Daoy (cell line): Measurements from ENCODE around the gene FLT3. TPM values are rescaled to one million over a fixed set of nuclear protein-coding genes. Genes with fewer than 3 reads are reported as not detected.
"Not testable (repeated sequence)": the region's sequence is repeated elsewhere in the genome, so short reads cannot be mapped to it uniquely, and the experiment has no call there.

ENCODE experiments used
- DNase-seq: peaks from one replicate; pipeline ENCODE4 v3.0.0-alpha.2; 2015; ENCODE audit warnings: low read depth
- total RNA-seq: library from RNA; depleted of rRNA; stranded (reverse); fragments of >200 nt; shearing (Covaris generic); gene quantifications from 2 replicates; pipeline ENCODE4 v1.2.3, GENCODE V29; 2014; rRNA removed

Gene FLT3
- 1.0 and 1.8 TPM in 2 replicates for total RNA-seq

GRCh38 chr13:28100150-28101121 is at the start of gene FLT3:
Gene FLT3, minus strand, starts transcription at chr13:28100576. Its CDS starts 66 bp downstream, at chr13:28100510.
- DNase-seq: peak; percentile 88

GRCh38 chr13:28147495-28147894 is 47.1 kb upstream of the FLT3 start:
- no peak for DNase-seq

DNA sequence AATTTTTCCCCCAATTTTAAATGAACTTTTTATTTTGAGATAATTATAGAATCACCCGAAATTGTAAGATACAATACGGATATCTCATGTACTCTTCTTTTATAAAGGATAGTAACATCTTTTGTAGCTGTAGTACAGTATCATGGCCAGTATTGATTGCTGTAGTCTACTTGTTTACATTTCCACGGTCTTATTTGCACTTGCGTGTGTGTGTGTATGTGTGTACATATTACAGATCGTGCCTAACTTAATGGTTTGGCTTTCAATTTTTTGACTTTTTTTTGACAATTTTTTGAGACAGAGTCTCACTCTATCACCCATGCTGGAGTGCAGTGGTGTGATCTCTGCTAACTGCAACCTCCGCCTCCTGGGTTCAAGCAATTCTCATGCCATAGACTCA is 44.7 kb upstream of the FLT3 start:
- no peak for DNase-seq

- DNase-seq: not testable (repeated sequence)
Observed at GRCh38 chr13:28141542-28141941, 41.2 kb upstream of the FLT3 start.

DNA sequence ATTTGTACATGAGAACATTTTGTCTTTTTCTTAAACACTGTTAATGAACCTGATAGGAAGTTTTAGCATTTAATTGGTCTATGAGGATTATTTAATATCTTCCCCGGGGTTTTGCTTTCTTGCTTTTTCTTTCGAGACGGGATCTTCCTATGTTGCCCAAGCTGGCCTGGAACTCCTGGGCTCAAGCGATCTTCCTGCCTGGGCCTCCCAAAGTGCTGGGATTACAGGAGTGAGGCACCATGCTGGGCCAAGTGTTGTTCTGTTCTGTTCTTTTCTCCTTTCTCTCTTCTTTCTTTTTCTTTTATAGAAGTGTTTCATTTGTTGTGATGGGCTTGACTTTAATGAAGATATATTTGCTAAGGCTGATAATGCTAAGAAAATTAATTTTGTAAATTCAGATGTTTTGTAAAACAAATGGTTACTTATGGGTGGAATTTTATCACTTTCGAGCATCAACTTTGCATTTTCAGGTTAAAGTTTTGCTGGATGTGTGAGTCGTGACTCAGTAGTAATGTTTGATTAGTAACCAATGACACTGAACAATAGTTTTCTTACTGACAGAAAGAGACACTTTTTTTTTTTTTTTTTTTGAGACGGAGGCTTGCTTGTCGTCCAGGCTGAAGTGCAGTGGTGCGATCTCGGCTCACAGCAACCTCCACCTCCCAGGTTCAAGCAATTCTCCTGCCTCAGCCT is 40.2 kb upstream of the FLT3 start:
- DNase-seq: no peak

DNA sequence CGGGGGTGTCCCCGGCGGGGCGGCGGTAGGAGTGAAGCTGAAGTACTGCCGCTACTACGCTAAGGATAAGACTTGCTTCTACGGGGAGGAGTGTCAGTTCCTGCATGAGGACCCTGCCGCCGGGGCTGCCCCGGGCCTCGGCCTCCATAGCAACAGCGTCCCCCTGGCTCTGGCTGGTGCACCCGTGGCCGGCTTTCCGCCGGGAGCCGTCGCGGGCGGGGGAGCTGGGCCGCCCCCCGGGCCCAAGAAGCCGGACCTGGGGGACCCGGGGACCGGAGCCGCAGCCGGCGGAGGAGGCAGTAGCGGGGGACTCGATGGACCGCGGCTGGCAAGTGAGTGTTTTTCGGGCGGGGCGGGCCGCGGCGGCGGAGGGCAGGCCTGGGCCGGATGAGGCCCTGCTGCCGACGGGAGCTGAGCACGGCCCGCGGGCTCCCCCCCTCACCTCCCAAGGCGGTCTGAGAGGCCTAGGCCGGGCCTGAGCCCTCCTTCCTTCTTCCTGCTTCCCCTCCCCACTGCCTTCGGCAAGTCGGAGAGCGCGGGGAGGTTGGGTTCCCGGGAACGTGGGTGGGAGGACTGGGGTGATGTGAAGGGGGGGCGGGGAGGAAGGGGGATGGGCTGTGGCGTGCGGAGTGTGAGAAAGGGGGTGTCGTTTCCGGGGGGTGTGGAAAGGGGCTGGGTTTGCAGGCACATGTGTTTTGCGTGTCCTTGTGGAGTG is 38.5 kb upstream of the FLT3 start:
- peak; percentile 84 for DNase-seq

DNA sequence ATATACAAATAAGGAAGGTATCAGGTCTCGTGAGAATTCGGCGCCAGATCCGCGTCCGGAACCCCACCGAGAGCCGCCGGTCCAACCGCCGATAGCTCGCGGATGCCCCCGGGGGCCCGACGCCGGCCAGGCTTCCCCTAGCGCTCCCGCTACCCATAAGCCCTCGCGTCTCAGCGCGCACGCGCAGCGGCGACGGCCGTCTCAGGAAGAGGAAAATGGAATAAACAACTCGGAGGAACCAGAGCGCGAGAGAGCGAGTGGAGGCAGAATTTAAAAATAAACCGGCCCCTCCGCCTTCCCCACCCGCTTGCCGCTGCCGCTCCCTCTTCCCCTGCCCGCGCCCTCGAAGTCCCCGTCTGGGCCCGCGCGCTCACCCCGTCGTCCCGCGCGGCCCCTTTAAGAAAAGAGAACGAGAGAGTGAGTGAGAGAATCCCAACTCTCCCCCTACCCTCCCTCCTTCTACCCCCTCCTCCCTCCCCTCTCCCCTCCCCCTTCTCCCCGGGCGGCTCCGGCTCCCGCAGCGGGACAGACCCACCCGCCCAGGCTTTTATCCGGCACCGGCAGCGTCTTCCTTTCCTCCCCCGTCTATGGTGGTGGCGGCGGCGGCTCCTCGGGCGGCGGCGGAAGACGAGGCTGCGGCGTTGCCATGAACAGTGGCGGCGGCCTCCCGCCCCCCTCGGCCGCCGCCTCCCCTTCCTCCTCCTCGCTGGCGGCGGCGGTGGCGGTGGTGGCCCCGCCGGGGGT is 37.8 kb upstream of the FLT3 start, which contains the start of gene PAN3:
PAN3 (plus strand) TSS at position 534 of the 744 bp plus-strand sequence; CDS start at position 647, 113 bp downstream.
- DNase-seq: peak; percentile 91

GRCh38 chr13:28137596-28137995 is 37.2 kb upstream of the FLT3 start:
- DNase-seq: no peak

GRCh38 chr13:28136916-28137315 is 36.5 kb upstream of the FLT3 start:
- DNase-seq: no peak

DNA sequence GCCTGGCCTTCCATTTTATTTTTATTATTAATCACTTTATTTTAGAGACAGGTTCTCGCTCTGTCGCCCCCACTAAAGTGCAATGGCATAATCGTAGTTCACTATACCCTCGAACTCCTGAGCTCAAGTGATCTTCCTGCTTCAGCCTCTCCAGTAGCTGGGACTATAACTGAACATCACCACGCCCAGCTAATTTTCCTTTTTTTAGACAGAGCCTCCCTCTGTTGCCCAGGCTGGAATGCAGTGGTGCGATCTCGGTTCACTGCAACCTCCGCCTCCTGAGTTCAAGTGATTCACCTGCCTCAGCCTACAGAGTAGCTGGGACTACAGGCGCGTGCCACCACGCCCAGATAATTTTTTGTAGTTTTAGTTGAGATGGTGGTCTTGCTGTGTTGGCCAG is 31.3 kb upstream of the FLT3 start:
- no peak for DNase-seq

DNA sequence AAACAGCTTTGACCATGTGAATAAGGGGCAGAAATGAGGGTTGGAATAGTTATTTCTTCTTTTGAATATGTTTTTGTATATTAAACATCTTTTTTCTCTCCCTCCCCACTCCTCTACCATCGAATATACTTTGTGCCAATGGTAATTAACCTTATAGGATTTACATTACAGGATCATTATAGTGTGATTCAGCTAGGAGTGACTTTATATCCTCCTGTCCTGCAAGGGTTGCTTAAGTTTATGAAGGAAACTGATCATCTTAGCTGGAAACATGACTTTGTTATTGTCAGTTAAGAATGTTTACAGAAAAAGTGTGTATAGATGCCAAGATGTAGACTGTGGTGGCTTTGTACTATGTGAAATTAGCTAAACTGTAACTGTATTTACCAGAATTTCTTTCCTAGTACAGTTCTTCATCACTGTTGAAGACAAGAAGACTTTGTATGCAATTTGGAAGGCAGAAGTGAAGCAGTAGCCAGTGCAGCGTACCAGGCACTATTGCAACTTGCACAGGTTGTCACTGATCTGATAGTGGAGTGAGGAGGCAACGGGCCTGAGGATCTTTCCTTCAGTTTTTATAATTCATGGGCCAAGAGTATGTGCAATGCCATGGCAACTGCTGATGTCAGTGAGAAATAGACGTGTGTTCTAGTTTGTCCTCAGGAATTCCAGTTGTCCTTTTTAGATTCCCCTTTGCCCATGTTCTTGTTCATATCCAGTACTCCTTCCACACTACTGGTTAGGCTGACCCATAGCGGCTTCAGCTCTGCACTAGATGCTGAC is 29.7 kb upstream of the FLT3 start:
- DNase-seq: no peak

DNA sequence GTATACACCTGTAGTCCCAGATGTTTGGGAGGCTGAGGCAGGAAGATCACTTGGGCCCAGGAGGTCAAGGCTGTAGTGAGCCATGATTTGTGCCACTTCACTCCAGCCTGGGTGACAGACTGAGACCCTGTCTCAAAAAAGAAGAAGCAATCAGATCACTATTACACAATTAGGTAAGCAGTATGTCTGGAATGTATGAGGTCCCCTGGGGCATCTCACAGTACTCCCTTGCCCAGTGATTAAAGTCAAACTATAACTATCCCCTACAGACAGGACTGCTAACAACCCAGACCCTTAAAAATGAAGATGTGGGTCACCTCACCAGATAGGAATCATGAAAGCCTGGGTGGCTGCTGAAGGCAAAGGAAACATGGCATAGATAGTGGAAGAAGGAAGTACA is 28.6 kb upstream of the FLT3 start:
- no peak for DNase-seq

DNA sequence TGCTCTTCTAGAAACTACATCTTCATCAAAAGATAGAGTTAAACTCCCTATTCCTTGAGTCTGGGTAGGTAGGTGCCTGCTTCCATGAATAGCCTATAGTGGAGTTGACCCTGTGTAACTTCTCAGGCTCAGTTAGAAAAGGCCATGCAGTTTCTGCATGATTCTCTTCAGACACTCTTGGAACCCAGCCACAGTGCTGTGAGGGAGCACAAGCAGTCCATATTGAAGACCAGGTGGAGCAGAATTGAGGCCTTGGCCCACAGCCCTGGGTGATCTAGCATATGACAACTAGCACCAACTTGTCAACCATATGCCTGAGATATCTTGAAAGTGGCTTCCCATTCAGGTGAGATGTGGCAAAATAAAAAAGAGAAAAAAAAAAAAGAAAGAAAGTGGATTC is 27.7 kb upstream of the FLT3 start:
- DNase-seq: no peak

DNA sequence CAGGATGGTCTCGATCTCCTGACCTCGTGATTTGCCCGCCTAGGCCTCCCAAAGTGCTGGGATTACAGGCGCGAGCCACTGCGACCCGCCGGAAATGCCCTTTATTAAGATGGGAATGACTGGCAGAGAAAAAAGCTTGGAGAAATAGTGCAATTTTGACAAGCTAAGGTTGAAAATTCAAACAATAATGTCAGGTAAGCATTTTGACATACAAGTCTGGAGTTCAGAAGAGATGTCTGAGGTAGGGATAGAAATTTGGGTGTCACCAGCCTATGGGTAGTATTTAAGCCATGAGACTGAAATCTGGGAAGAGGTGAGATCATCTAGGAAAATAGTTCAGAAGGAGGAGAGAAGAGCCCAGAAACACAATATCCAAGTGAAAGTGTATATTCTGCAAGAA is 20.8 kb upstream of the FLT3 start:
- DNase-seq: no peak

DNA sequence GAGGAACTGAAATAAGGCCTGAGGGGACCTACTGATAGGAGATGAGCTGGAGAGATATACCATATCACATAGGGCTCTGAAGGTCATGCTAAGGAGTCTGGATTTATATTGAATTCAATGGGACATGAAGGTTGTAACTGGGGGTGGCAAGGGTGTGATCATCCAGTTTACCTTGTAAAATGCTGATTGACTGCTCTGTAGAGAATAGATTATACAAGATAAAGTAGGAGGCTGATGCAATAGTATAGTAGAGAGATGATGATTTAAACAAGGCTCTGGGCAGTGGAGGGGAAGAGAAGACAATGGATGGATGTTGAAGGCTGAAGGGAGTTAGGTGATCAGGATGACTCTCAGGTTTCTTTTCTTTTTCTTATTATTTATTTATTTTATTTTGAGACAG is 19.9 kb upstream of the FLT3 start:
- DNase-seq: no peak

DNA sequence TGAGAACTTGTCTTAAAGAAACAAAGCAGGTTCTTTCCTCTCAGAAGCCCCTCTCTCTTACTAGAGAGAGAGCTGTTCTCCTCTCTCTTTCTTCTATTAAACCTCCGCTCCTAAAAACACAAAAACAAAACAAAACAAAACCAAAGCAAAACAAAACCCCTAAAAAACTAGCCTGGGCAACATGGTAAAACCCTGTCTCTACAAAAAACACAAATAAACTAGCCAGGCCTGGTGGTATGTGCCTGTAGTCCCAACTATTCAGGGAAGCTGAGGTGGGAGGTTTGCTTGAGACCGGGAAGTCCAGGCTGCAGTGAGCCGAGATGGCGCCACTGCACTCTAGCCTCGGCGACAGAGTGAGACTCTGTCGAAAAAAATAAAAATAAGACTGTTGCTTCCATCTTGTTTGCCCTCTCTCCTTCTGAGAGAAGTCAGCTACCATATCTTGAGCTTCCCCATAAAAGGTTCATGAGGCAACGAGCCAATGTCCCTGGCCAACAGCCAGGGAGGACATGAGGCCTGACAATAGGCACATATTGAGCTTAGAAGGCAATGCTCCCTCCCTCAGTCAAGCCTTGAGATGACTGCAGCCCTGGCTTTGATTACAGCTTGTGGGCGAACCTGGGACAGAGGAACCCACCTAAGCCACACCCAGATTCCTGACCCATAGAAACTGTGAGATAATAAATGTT is 17.5 kb upstream of the FLT3 start:
- peak; percentile 18 for DNase-seq

DNA sequence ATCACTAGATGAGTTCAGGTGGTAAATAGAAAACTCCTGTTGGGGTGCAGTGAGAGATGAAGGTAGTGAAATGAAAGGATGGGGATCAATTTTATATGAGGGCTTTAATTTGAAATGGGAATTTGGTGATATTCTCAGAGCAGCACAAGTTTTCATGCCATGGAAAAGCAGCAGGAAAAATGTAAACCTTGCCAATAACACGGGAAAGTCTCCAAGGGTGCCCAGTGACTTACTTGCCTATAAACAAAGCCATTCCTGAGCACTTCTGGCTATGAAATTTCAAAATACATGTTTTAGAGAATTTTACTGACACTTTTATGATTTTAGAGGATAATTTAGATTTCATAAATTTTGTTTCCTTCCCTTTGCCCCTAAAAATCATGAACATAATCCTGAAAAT is 16.4 kb upstream of the FLT3 start:
- no peak for DNase-seq

- DNase-seq: no peak
Observed at GRCh38 chr13:28110414-28110813, 10.0 kb upstream of the FLT3 start.

GRCh38 chr13:28106976-28107375 is 6.6 kb upstream of the FLT3 start:
- DNase-seq: no peak

DNA sequence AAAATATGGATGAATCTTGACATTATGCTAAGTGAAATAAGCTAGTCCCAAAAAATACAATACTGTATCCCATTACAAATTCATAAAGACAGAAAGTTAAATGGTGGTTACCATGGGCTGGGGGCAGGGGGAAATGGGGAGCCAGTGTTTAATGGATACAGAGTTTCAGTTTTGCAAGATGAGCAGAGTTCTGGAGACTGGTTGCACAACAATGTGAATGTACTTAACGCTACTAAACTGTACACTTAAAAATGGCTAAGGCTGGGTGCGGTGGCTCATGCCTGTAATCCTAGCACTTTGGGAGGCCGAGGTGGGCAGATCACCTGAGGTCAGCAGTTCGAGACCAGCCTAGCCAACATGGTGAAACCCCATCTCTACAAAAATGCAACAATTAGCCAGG is 1.5 kb upstream of the FLT3 start:
- DNase-seq: not testable (repeated sequence)
